Measurements from ENCODE around the gene C1orf167. TPM values are rescaled to one million over a fixed set of nuclear protein-coding genes. Genes with fewer than 3 reads are reported as not detected.

Gene C1orf167
- total and polyA plus RNA-seq, 2 experiments from 2014 or later, result 1.7 to 2.2 TPM

DNA sequence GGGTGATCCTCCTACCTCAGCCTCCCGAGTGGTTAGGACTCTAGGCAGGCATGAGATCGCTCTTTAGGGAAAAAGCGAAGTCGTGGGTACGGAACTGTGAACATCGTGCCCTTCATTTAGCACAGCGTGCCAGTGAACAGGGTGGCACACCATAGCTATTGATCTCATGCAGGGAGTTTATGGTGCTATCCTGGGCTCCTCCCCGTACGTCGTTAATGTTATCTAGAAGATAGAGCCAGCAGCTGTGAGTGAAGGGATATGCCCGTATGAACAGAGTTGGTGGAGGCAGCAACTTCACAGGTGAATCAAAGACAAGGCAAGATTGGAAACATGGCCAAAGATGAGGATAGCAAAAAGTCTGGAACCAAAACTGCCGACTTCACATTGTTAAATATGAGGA is 55.2 kb downstream of the C1orf167 start:
- Mint-ChIP-seq H3K4me3 (no peak overlapping the region), H3K27me3 (ENCODE audit: insufficient read depth, low read depth, poor library complexity) (no peaks in the 10 kb centered on the region), H3K4me1 (no peaks in the 10 kb centered on the region), H3K9me3 (no peaks in the 10 kb centered on the region), H3K27ac (no peak overlapping the region), H3K36me3 (ENCODE audit: low read depth) (peaks cover 50% of the 10 kb centered on the region)
- Histone ChIP-seq H3K27ac (ENCODE audit: low read depth) (no peak overlapping the region), H3F3A (replicated peaks; ENCODE audit: low read depth) (0 out of 2 replicates have a peak, but pooled peaks cover 6% of the 10 kb centered on the region), H3K36me3 (ENCODE audit: insufficient read depth) (peaks cover 38% of the 10 kb centered on the region), H3K4me1 (ENCODE audit: insufficient read depth) (no peaks in the 10 kb centered on the region), H2AFZ (no peak overlapping the region), H4K20me1 (replicated peaks; ENCODE audit: insufficient read depth) (peaks cover 23% of the 10 kb centered on the region), H3K9me2 (ENCODE audit: insufficient read depth) (no peaks in the 10 kb centered on the region), H3K4me2 (no peak overlapping the region), H3K4me3 (no peak overlapping the region), H3K79me2 (replicated peaks; ENCODE audit: insufficient read depth) (peaks cover 33% of the 10 kb centered on the region), H3K27me3 (ENCODE audit: insufficient read depth) (no peaks in the 10 kb centered on the region)
- DNase-seq (ENCODE audit: low spot score), result no peak
- no peak for ATAC-seq
- TF ChIP-seq POLR2AphosphoS5 (IDR thresholded peaks at IDR 0.05; ENCODE audit: low read depth), result no peak
- no peak for TF ChIP-seq EZH2phosphoT487 (IDR thresholded peaks at IDR 0.05; ENCODE audit: unreplicated experiment)
- TF ChIP-seq, protein P1, sequence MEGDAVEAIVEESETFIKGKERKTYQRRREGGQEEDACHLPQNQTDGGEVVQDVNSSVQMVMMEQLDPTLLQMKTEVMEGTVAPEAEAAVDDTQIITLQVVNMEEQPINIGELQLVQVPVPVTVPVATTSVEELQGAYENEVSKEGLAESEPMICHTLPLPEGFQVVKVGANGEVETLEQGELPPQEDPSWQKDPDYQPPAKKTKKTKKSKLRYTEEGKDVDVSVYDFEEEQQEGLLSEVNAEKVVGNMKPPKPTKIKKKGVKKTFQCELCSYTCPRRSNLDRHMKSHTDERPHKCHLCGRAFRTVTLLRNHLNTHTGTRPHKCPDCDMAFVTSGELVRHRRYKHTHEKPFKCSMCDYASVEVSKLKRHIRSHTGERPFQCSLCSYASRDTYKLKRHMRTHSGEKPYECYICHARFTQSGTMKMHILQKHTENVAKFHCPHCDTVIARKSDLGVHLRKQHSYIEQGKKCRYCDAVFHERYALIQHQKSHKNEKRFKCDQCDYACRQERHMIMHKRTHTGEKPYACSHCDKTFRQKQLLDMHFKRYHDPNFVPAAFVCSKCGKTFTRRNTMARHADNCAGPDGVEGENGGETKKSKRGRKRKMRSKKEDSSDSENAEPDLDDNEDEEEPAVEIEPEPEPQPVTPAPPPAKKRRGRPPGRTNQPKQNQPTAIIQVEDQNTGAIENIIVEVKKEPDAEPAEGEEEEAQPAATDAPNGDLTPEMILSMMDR (conservative IDR thresholded peaks at IDR 0.05; ENCODE audit: low read depth in 2 of 2), result no peak
- no peak for TF ChIP-seq NANOG (IDR thresholded peaks at IDR 0.05; ENCODE audit: borderline replicate concordance)
- TF ChIP-seq STAT1 (IDR thresholded peaks at IDR 0.05; ENCODE audit: unreplicated experiment), result no peak
- no peak for TF ChIP-seq EZH2 (IDR thresholded peaks at IDR 0.05; ENCODE audit: low read depth, unreplicated experiment)
- TF ChIP-seq ZNF114 (CRISPR knock-in tag; IDR thresholded peaks at IDR 0.05), result no peak
- no peak for TF ChIP-seq CREB1 (CRISPR knock-in tag; IDR thresholded peaks at IDR 0.05; ENCODE audit: low read depth)
- TF ChIP-seq, protein P2, sequence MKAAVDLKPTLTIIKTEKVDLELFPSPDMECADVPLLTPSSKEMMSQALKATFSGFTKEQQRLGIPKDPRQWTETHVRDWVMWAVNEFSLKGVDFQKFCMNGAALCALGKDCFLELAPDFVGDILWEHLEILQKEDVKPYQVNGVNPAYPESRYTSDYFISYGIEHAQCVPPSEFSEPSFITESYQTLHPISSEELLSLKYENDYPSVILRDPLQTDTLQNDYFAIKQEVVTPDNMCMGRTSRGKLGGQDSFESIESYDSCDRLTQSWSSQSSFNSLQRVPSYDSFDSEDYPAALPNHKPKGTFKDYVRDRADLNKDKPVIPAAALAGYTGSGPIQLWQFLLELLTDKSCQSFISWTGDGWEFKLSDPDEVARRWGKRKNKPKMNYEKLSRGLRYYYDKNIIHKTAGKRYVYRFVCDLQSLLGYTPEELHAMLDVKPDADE (IDR thresholded peaks at IDR 0.05), result no peak
- TF ChIP-seq ZNF331 (CRISPR knock-in tag; IDR thresholded peaks at IDR 0.05; ENCODE audit: low read depth), result no peak
- TF ChIP-seq JUNB (IDR thresholded peaks at IDR 0.05; ENCODE audit: unreplicated experiment), result no peak
- TF ChIP-seq, protein P3, sequence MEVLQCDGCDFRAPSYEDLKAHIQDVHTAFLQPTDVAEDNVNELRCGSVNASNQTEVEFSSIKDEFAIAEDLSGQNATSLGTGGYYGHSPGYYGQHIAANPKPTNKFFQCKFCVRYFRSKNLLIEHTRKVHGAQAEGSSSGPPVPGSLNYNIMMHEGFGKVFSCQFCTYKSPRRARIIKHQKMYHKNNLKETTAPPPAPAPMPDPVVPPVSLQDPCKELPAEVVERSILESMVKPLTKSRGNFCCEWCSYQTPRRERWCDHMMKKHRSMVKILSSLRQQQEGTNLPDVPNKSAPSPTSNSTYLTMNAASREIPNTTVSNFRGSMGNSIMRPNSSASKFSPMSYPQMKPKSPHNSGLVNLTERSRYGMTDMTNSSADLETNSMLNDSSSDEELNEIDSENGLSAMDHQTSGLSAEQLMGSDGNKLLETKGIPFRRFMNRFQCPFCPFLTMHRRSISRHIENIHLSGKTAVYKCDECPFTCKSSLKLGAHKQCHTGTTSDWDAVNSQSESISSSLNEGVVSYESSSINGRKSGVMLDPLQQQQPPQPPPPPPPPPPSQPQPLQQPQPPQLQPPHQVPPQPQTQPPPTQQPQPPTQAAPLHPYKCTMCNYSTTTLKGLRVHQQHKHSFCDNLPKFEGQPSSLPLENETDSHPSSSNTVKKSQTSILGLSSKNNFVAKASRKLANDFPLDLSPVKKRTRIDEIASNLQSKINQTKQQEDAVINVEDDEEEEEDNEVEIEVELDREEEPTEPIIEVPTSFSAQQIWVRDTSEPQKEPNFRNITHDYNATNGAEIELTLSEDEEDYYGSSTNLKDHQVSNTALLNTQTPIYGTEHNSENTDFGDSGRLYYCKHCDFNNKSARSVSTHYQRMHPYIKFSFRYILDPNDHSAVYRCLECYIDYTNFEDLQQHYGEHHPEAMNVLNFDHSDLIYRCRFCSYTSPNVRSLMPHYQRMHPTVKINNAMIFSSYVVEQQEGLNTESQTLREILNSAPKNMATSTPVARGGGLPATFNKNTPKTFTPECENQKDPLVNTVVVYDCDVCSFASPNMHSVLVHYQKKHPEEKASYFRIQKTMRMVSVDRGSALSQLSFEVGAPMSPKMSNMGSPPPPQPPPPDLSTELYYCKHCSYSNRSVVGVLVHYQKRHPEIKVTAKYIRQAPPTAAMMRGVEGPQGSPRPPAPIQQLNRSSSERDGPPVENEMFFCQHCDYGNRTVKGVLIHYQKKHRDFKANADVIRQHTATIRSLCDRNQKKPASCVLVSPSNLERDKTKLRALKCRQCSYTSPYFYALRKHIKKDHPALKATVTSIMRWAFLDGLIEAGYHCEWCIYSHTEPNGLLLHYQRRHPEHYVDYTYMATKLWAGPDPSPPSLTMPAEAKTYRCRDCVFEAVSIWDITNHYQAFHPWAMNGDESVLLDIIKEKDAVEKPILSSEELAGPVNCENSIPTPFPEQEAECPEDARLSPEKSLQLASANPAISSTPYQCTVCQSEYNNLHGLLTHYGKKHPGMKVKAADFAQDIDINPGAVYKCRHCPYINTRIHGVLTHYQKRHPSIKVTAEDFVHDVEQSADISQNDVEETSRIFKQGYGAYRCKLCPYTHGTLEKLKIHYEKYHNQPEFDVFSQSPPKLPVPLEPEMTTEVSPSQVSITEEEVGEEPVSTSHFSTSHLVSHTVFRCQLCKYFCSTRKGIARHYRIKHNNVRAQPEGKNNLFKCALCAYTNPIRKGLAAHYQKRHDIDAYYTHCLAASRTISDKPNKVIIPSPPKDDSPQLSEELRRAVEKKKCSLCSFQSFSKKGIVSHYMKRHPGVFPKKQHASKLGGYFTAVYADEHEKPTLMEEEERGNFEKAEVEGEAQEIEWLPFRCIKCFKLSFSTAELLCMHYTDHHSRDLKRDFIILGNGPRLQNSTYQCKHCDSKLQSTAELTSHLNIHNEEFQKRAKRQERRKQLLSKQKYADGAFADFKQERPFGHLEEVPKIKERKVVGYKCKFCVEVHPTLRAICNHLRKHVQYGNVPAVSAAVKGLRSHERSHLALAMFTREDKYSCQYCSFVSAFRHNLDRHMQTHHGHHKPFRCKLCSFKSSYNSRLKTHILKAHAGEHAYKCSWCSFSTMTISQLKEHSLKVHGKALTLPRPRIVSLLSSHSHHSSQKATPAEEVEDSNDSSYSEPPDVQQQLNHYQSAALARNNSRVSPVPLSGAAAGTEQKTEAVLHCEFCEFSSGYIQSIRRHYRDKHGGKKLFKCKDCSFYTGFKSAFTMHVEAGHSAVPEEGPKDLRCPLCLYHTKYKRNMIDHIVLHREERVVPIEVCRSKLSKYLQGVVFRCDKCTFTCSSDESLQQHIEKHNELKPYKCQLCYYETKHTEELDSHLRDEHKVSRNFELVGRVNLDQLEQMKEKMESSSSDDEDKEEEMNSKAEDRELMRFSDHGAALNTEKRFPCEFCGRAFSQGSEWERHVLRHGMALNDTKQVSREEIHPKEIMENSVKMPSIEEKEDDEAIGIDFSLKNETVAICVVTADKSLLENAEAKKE (CRISPR knock-in tag; IDR thresholded peaks at IDR 0.05), result no peak
- TF ChIP-seq, protein P4, sequence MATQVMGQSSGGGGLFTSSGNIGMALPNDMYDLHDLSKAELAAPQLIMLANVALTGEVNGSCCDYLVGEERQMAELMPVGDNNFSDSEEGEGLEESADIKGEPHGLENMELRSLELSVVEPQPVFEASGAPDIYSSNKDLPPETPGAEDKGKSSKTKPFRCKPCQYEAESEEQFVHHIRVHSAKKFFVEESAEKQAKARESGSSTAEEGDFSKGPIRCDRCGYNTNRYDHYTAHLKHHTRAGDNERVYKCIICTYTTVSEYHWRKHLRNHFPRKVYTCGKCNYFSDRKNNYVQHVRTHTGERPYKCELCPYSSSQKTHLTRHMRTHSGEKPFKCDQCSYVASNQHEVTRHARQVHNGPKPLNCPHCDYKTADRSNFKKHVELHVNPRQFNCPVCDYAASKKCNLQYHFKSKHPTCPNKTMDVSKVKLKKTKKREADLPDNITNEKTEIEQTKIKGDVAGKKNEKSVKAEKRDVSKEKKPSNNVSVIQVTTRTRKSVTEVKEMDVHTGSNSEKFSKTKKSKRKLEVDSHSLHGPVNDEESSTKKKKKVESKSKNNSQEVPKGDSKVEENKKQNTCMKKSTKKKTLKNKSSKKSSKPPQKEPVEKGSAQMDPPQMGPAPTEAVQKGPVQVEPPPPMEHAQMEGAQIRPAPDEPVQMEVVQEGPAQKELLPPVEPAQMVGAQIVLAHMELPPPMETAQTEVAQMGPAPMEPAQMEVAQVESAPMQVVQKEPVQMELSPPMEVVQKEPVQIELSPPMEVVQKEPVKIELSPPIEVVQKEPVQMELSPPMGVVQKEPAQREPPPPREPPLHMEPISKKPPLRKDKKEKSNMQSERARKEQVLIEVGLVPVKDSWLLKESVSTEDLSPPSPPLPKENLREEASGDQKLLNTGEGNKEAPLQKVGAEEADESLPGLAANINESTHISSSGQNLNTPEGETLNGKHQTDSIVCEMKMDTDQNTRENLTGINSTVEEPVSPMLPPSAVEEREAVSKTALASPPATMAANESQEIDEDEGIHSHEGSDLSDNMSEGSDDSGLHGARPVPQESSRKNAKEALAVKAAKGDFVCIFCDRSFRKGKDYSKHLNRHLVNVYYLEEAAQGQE (IDR thresholded peaks at IDR 0.05; ENCODE audit: unreplicated experiment), result no peak
